Measurements from ENCODE around the gene AAMP.
"Not testable (repeated sequence)": the region's sequence is repeated elsewhere in the genome, so short reads cannot be mapped to it uniquely, and the experiment has no call there.

AAMP gene

DNA sequence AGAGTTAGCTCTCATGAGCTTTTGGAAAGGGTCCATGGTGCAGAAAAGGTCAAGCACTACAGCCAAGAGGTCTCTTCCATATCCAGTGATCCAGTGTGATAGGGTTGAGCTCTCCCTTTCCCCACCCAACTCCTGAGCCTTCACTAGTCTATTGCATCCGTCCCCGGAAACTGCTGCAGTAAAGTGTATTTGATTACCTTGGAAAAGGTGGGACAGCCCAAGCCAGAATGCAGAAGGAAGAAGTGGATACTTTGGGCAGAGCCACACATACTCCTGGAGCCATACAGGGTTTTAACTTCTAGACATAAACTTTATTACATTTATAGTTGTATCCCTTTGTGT, 3.9 kb upstream of the AAMP start:
- no peak for DNase-seq

GRCh38 chr2:218273214-218273907, 3.4 kb upstream of the AAMP start:
- not testable (repeated sequence) for DNase-seq

- DNase-seq = peak; percentile 85
Measured at GRCh38 chr2:218272531-218273212, 2.7 kb upstream of the AAMP start.

- no peak for DNase-seq
Measured at GRCh38 chr2:218271865-218272530, 2.1 kb upstream of the AAMP start.

- no peak for DNase-seq
Measured at GRCh38 chr2:218271487-218271797, 1.5 kb upstream of the AAMP start.

DNA sequence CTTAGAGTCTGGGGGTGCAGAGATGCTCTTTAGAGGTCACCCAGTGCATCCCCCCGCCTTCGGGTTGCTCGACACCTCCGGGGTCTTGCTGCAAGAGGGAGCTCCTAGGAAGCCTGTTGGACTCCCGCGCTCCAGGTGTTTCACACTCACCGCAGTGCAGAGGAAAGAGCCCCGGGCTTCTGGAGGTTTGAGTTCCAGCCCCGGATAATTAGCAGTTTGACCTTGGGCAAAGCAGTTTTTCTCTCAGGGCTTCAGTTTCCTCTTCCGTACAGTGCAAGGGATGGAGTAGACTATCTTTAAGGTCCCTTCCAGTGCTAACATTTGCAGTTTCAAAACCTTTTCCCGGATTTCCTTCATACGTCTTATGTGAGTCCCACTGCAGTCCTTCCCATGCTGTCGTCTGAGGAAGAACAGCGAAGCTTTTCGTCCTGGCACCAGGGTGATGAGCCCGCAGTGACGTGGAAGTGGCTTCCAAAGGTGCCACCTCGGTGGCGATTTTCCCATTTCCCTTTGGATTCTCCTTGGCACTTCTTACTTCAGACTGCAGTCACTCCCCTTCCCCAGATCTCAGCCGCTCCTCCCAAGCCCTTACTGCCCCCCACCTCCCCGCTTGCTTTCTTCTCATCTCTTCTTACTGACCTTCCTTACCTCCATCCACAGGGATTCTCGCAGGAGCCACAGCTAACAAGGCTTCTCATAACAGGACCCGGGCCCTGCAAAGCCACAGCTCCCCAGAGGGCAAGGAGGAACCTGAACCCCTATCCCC, 967 bp upstream of the AAMP start:
- no peak for DNase-seq

GRCh38 chr2:218267259-218267658, 2.7 kb downstream of the AAMP start:
- DNase-seq = no peak

GRCh38 chr2:218266316-218266979, 3.5 kb downstream of the AAMP start:
- no peak for DNase-seq

GRCh38 chr2:218265626-218266025, 4.3 kb downstream of the AAMP start:
- no peak for DNase-seq

GRCh38 chr2:218264773-218265561, 5.0 kb downstream of the AAMP start:
- DNase-seq = no peak

- no peak for DNase-seq
Measured at GRCh38 chr2:218263817-218264641, 5.9 kb downstream of the AAMP start.

DNA sequence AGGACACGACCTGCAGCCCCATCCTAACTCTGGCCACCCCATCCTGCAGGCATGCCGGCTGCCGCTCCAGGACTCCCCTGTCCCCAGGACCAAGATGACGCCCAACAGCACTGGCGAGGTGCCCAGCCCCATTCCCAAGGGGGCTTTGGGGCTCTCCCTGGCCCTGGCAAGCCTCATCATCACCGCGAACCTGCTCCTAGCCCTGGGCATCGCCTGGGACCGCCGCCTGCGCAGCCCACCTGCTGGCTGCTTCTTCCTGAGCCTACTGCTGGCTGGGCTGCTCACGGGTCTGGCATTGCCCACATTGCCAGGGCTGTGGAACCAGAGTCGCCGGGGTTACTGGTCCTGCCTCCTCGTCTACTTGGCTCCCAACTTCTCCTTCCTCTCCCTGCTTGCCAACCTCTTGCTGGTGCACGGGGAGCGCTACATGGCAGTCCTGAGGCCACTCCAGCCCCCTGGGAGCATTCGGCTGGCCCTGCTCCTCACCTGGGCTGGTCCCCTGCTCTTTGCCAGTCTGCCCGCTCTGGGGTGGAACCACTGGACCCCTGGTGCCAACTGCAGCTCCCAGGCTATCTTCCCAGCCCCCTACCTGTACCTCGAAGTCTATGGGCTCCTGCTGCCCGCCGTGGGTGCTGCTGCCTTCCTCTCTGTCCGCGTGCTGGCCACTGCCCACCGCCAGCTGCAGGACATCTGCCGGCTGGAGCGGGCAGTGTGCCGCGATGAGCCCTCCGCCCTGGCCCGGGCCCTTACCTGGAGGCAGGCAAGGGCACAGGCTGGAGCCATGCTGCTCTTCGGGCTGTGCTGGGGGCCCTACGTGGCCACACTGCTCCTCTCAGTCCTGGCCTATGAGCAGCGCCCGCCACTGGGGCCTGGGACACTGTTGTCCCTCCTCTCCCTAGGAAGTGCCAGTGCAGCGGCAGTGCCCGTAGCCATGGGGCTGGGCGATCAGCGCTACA, 7.0 kb downstream of the AAMP start:
- DNase-seq = no peak

- DNase-seq = no peak
Measured at GRCh38 chr2:218262237-218262600, 7.7 kb downstream of the AAMP start.

DNA sequence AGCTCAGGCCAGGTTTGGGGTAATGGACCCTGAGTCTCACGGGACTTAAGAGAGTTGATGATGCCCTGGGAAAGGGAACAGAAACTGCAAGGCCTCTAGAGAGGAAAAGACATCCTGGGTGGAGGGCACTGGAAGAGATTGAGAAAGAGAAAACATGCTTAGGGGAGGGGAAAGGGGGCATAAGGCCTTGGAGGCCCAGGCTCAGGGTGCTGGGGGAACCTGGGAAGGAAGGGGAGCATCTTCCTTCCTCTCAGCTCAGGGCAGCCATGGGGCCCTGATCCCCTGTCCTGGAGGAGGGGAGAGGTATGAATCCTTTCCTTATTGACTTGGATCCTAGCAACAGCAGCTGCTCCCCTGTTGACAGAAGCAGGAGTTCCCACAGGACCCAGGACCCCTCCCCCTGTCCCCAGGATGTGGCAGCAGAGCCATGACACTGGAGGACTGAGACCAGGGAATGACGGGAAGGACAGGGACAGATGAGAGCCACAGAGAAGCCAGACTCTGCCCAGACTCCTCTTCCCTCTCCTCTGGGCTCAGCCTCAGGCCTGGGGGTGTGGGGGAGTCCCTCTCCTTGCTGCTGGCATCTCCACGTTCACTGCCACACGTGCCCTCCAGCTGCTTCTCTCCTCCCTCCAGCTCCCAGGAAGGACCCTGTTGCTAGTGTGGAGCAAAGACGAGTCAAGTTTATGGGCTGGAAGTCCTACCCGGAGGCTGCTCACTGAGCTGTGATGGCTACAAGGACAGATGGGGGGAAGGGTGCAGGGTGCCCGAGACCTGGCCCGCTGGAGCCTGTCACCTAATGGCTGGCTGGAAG, 8.3 kb downstream of the AAMP start:
- no peak for DNase-seq

DNA sequence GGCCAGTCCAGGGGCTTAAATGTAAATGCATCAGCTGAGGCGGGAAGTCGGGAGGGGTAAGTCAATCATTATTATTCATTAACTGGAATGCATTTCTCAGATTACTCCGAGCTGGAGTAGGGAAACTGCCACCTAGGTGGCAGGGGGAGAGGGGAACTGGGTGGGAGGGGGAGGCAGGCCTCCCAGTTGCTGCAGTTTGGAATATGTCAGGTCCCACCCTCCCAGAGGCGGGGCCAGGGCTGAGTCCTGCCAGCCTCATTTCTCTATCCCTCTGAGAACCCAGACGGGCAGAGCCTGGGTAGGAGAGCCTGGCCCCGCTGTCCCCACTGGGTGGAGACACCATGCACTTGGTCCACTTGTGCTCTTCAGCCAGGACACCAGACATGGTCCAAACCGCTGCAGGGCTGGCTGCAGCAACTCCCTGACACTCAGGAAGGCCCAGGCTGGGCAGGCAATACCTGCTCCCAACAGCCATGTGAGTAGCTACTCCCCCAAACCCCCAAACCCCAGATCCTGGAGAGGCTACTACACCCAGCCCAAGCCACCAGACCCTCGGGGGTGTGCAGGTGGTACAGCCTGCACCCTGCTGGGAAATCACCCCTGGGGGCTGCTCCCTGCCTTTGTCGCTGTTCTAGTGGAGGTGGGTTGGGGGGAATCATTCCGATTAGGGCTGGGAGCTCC, 9.1 kb downstream of the AAMP start, which contains the start of gene GPBAR1:
Gene GPBAR1 (plus strand): TSS at position 274 of the 681 bp plus-strand sequence. CDS start 1,710 bp downstream, outside the sequence.
- DNase-seq = no peak

DNA sequence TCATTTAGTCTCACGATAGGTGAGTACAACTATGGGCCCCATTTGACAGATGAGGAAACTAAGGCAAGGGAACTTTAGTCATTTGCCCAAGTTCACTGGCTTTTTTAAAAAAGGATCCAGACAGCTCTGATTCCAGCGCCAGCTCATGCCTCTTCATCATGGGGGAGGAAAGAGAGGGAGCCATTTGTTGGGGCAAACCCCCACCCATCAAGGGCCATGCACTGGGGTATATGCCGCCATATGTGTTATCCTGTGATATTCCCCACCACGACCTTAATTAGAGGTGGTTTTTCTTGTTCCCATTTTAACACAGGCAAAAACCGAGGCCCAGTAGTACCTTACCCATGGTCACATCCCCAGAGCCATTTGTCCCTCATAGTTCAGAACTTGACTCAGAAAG, 9.8 kb downstream of the AAMP start:
- no peak for DNase-seq

DNA sequence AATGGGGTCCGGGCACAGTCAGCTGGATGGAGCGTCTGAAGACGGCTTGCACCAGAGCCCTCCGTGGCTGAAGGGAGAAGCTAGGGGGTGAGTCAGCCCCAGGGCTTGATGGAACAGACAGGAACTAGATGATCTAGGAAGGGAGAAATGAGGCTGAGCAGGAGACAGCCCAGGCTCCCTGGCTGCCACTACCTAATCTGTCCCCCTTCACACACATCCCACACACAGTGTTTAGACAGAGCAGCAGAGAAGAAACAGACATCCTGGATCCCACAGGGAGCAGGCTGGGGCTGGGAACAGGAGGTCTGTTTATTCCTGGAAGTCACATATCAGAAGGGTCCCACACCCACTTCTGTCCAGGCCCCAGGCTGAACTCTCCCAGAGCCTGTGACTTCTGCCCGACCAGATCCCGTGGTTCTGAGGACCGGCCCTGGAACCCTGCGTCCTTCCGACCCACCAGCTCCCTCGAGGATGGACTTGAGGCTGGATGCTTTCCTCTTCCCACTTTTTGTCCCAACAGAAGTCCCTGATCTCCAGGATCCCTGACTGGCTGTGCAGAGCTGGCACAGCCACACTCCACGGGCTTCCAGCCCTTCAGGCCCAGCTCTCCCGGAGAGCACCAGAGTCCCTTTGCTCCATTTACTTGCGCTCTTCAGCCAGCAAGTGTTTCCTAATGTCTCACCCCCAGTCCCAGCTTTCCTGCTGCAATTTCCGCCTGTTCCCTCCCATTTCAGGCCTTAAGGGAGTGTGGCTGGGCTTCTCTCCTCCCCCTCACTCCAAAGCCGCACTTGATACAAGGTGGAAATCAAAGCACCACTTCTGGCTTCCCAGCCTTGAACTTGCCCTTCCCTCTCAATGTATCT, 10.6 kb downstream of the AAMP start:
- DNase-seq = peak; percentile 70

All from fibroblast of upper back skin (primary cell).